HepG2 (cell line): ENCODE data around the gene DCDC1. TPM values are rescaled to one million over a fixed set of nuclear protein-coding genes. Genes with fewer than 3 reads are reported as not detected.

Experiments
- ATAC-seq: fragments of 200-7000 bp; cut with Tn5 transposase; 3 replicates; pipeline ENCODE4 v1.9.1; 2020; ENCODE audit warnings: mild to moderate bottlenecking, moderate library complexity
- BruUV-seq: library from RNA; stranded (reverse); fragments of 400-500 nt; replicated peaks from 2 replicates; lab custom pipeline; 2021; lab: Mats Ljungman, UMichigan
- CTCF ChIA-PET: fragments of 300-600 bp; formaldehyde crosslinking; extraction: SDS; loops from one replicate; lab custom pipeline; 2021; ENCODE audit warnings: low total read pairs, inconsistent platforms, low intra/inter-chr PET ratio; lab: Yijun Ruan, JAX
- POLR2A ChIA-PET: fragments of 350-600 bp; sonication (Branson Sonifier 250); formaldehyde crosslinking; loops from one replicate; lab custom pipeline; 2020; ENCODE audit warnings: antibody characterized with exemption, inconsistent platforms; lab: Yijun Ruan, JAX
- DNase-seq: peaks from one replicate; pipeline ENCODE4 v3.0.0-alpha.2; 2015; ENCODE audit warnings: low spot score
- FAIRE-seq: peaks from 3 replicates; lab custom pipeline; 2011; peaks lifted over from hg19 to GRCh38; lab: Jason Lieb, UNC
- H2AFZ ChIP-seq: one replicate; pipeline ENCODE4 v1.6.1; 2011; ENCODE audit warnings: low read length, inconsistent platforms
- H3K27ac ChIP-seq: fragments of 300-600 bp; 3 replicates; pipeline ENCODE4 v1.8.0; 2011; ENCODE audit warnings: mixed run types, mild to moderate bottlenecking, mixed read lengths, low read length, inconsistent platforms; ENCODE audit not compliant: insufficient read depth; ENCODE audit errors: extremely low read length
- H3K27me3 ChIP-seq, 2 experiments: fragments of 200-600 bp in 1 of 2; 2 replicates in 1 of 2; 3 replicates in 1 of 2; pipeline versions ENCODE4 v1.6.0 to v1.8.0; 2011; ENCODE audit warnings: low read length in 2 of 2, mild to moderate bottlenecking in 2 of 2, moderate library complexity in 2 of 2, inconsistent platforms in 1 of 2; ENCODE audit not compliant: insufficient read depth in 2 of 2, control insufficient read depth in 1 of 2
- H3K36me3 ChIP-seq, 2 experiments: fragments of 200-600 bp in 1 of 2; replicated peaks in 1 of 2; 2 replicates in 1 of 2; 3 replicates in 1 of 2; pipeline versions ENCODE4 v1.5.1 to v1.8.0; 2011; ENCODE audit warnings: low read length in 2 of 2, inconsistent platforms in 1 of 2; ENCODE audit not compliant: insufficient read depth in 2 of 2, control insufficient read depth in 1 of 2
- H3K4me1 ChIP-seq: 2 replicates; pipeline ENCODE4 v1.5.1; 2012; ENCODE audit warnings: low read length, inconsistent platforms; ENCODE audit not compliant: insufficient read depth
- H3K4me2 ChIP-seq: 2 replicates; pipeline ENCODE4 v1.6.0; 2011; ENCODE audit warnings: low read depth, low read length, inconsistent platforms
- H3K4me3 ChIP-seq, 3 experiments: fragments of 200-600 bp in 1 of 3; sonication (generic), shearing (Covaris generic) in 1 of 3; replicated peaks in 1 of 3; 2 replicates each; pipeline ENCODE4 v1.5.1; 2011 to 2016; ENCODE audit warnings: low read length in 3 of 3, inconsistent platforms in 2 of 3, low read depth in 2 of 3, mild to moderate bottlenecking in 2 of 3, control low read depth in 1 of 3, mixed read lengths in 1 of 3; ENCODE audit not compliant: insufficient read depth in 1 of 3
- H3K79me2 ChIP-seq: one replicate; pipeline ENCODE4 v1.6.1; 2011; ENCODE audit warnings: low read length, inconsistent platforms; ENCODE audit not compliant: insufficient read depth
- H3K9ac ChIP-seq: 2 replicates; pipeline ENCODE4 v1.6.0; 2011; ENCODE audit warnings: mild to moderate bottlenecking, low read depth, low read length, inconsistent platforms; ENCODE audit not compliant: insufficient read depth
- H3K9me3 ChIP-seq: 2 replicates; pipeline ENCODE4 v1.5.1; 2012; ENCODE audit warnings: mild to moderate bottlenecking, low read length
- H4K20me1 ChIP-seq: 2 replicates; pipeline ENCODE4 v1.6.0; 2011; ENCODE audit warnings: inconsistent platforms, mild to moderate bottlenecking, low read length, moderate library complexity; ENCODE audit not compliant: insufficient read depth
- GLMP ChIP-seq: sonication (generic); formaldehyde crosslinking; IDR thresholded peaks from 2 replicates; pipeline ENCODE4 v1.9.0; 2021; ENCODE audit warnings: missing genetic modification reagents, mild to moderate bottlenecking, borderline replicate concordance
- PAXIP1 ChIP-seq: sonication (generic); formaldehyde crosslinking; conservative IDR thresholded peaks from 2 replicates; pipeline ENCODE4 v1.4.0; 2020; ENCODE audit warnings: mild to moderate bottlenecking, missing genetic modification reagents, moderate library complexity
- ZBTB20 ChIP-seq: sonication (generic); formaldehyde crosslinking; IDR thresholded peaks from 2 replicates; pipeline ENCODE4 v1.8.1; 2023; ENCODE audit warnings: missing genetic modification reagents, low read depth, mild to moderate bottlenecking, borderline replicate concordance
- ZNF224 ChIP-seq: sonication (generic); formaldehyde crosslinking; IDR thresholded peaks from 2 replicates; pipeline ENCODE4 v1.5.0; 2020; ENCODE audit warnings: mild to moderate bottlenecking, missing genetic modification reagents
- WGBS: methylation state at CpG from one replicate; pipeline ENCODE4 v1.1.6; 2017; ENCODE audit warnings: low lambda C conversion rate; 5-methylcytosine and 5-hydroxymethylcytosine counted together
- in situ Hi-C: cut with HindIII; loops from 2 replicates; pipeline ENCODE4 v1.10.0; 2017; ENCODE audit warnings: low pct_unique_long_range_greater_than_20kb; ENCODE audit not compliant: extremely low pct_ligation_motif_present
- intact Hi-C: fragments of 100-400 bp; cut with micrococcal nuclease; formaldehyde crosslinking; loops from one replicate; pipeline ENCODE4 v1.10.0; 2022; ENCODE audit not compliant: unreplicated experiment
- polyA plus RNA-seq, 8 experiments: library from polyadenylated mRNA; depleted of rRNA in 3 of 8; stranded (reverse) in 7 of 8; unstranded in 1 of 8; fragments of >200 nt; fragmentation: Illumina TruSeq in 4 of 8; extraction: Trizol in 4 of 8; gene quantifications; 2 replicates each; pipeline versions ENCODE4 v1.2.1 to v1.2.3, GENCODE V29; 2011 to 2016; ENCODE audit warnings: low read depth in 4 of 8, missing spikeins in 1 of 8, mixed read lengths in 1 of 8; ENCODE audit not compliant: insufficient read depth in 1 of 8
- total RNA-seq, 5 experiments: library from RNA; depleted of rRNA; stranded (reverse); fragments of >200 nt; fragmentation: Illumina TruSeq; extraction: Trizol; gene quantifications; 2 replicates each; pipeline ENCODE4 v1.2.3, GENCODE V29; 2016; ENCODE audit warnings: low read depth in 1 of 5

The DCDC1 gene
- total and polyA plus RNA-seq, 2 of the 13 experiments (the other 11 are each of a cell fraction or from before 2014, with no cell fraction given): 0.12 to 0.27 TPM

- H3K4me3 ChIP-seq: no peak overlapping the region
- intact Hi-C loops: no loop called here
- in situ Hi-C loops: loop anchor here (25.0 kb wide), 1 partner anchor 1466 kb away; no protein-coding TSS in a partner anchor
- no peak overlapping the region for H3K27ac ChIP-seq
- FAIRE-seq: no peak
- no peaks in the 10 kb centered on the region for H4K20me1 ChIP-seq
- no peaks in the 10 kb centered on the region for H3K79me2 ChIP-seq
- no peak overlapping the region for H2AFZ ChIP-seq
- no peaks in the 10 kb centered on the region for H3K9me3 ChIP-seq
- no TSS peak for BruUV-seq
- no peaks in the 10 kb centered on the region for H3K36me3 ChIP-seq
- no peak for ATAC-seq
- DNase-seq: no peak
- POLR2A ChIA-PET: no interaction called here
- CTCF ChIA-PET: no interaction called here
- no peak for TF ChIP-seq PAXIP1 (CRISPR knock-in tag)
- TF ChIP-seq ZNF224 (CRISPR knock-in tag): no peak
- H3K27me3 ChIP-seq: no peaks in the 10 kb centered on the region
- H3K4me1 ChIP-seq: no peaks in the 10 kb centered on the region
- no peak overlapping the region for H3K4me2 ChIP-seq
- no peak overlapping the region for H3K9ac ChIP-seq
These were observed 466.6 kb downstream of the DCDC1 start for GRCh38 chr11:30902929-30903328.

- H4K20me1 ChIP-seq: no peaks in the 10 kb centered on the region
- intact Hi-C loops (no loop called here), in situ Hi-C loops (no loop called here)
- WGBS: 42% methylated on average over 2 of the region's 2 CpGs
- H3K4me2 ChIP-seq: no peak overlapping the region
- H3K79me2 ChIP-seq: no peaks in the 10 kb centered on the region
- H3K27me3 ChIP-seq: no peaks in the 10 kb centered on the region
- no peak overlapping the region for H3K9ac ChIP-seq
- H3K4me3 ChIP-seq: no peak overlapping the region
- FAIRE-seq (no peak), ATAC-seq (no peak), DNase-seq (no peak)
- POLR2A ChIA-PET: no interaction called here
- BruUV-seq: no TSS peak
- no peak overlapping the region for H3K27ac ChIP-seq
- TF ChIP-seq GLMP (CRISPR knock-in tag) (no peak), ZBTB20 (CRISPR knock-in tag) (no peak)
- H3K4me1 ChIP-seq: no peaks in the 10 kb centered on the region
- H2AFZ ChIP-seq: no peak overlapping the region
- CTCF ChIA-PET: no interaction called here
- no peaks in the 10 kb centered on the region for H3K9me3 ChIP-seq
- H3K36me3 ChIP-seq: no peaks in the 10 kb centered on the region
These were observed 474.5 kb downstream of the DCDC1 start for GRCh38 chr11:30895046-30895445.
